MM.1S (cell line): ENCODE data around the gene SCD.

ENCODE experiments used
- CTCF ChIP-seq: fragments of 300-600 bp; sonication (generic); IDR thresholded peaks from 2 replicates; pipeline ENCODE4 v1.5.1; 2016; ENCODE audit warnings: antibody characterized with exemption, low read length, mixed read lengths
- EZH2 ChIP-seq: fragments of 300-600 bp; sonication (generic); optimal IDR thresholded peaks from 2 replicates; pipeline ENCODE3; 2017; ENCODE audit warnings: low read depth, mild to moderate bottlenecking, antibody characterized with exemption, low read length, mixed read lengths
- EZH2phosphoT487 ChIP-seq: fragments of 300-600 bp; sonication (generic); IDR thresholded peaks from 2 replicates; pipeline ENCODE4 v1.6.1; 2018; ENCODE audit warnings: antibody characterized with exemption, low read length

- no peak for TF ChIP-seq CTCF
- no peak for TF ChIP-seq EZH2
- TF ChIP-seq EZH2phosphoT487, result no peak
These were observed 24.5 kb downstream of the SCD start for GRCh38 chr10:100371482-100372027.
